NCI-H82 (cell line): Measurements from ENCODE around the gene EFCC1.
"Not testable (repeated sequence)": the region's sequence is repeated elsewhere in the genome, so short reads cannot be mapped to it uniquely, and the experiment has no call there.

Experiments
- DNase-seq: peaks from one replicate; lab custom pipeline; 2025; lab: John Stamatoyannopoulos, UW

The EFCC1 gene

GRCh38 chr3:129054605-129055104 lies 53.6 kb downstream of the EFCC1 start:
- DNase-seq: no peak

GRCh38 chr3:129056451-129057173 lies 55.5 kb downstream of the EFCC1 start:
- DNase-seq: no peak

GRCh38 chr3:129057249-129057648 lies 56.1 kb downstream of the EFCC1 start:
- no peak for DNase-seq

GRCh38 chr3:129058441-129059200 lies 57.5 kb downstream of the EFCC1 start:
- peak; percentile 20 for DNase-seq

DNA sequence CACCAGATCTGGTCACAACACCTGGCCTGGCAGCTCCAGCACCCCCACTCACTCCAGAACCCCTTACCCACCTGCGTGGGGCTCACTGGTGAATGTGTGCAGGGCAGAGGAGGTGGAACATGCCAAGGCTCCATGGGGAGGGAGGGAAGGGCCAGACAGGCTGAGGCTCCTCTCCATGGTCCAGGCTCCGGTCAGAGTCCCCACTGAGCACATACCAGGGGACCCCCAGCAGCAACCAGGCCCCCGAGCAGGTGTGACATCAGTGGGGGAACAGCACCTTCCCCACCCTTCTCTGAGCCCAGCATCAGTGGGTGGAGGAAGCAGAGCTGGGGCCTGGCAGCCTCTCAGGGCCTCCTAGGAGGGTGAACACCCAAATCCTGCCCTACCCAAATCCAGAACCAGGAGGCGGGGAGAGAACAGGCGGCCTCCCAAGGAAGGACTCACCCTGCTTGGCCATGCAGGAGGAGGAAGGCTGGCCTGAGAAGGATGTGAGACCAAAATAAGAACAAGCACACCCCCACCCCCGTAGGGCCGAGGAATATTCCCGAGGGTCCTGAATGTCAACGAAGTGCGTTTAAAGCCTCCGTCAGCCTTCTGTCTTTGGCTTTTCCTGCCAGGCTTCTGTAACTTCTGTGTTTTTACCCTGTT lies 58.3 kb downstream of the EFCC1 start:
- no peak for DNase-seq

DNA sequence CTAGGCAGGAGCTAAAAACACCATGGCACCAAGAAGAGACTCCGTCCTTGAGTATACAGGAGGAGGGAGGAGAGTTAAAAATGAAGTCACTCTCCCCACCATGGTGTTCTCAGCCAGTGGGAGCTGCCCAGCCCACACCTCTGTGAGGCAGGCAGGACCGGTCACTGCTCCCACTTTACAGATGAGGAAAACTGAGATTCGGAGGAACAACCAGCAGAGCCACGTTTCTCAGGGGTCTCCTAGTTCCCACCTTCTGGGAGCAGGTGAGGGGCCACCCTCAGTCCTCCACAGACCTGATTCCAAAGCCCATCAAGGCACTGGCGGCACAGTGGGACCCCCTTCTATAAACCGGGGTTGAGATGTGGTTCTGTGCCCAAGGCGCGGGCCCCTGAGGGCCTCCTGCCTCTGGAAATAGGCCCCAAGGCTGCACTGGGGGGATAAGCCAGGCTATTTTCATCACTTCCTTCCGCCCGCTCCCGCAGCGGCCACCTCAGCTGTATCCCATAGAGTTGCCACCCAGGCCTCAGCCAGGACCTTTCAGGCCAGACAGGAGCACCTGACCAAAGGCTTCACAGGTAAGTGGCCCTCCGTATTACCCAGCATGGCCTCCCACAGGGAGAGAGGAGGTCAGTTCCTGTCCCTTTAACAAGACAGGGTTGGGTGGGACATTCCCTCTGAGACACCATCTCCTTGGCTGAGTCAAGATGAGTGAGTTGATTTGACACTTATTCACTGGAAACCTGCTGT lies 59.3 kb downstream of the EFCC1 start, which contains the start of gene GP9:
Gene GP9 (plus strand): TSS at position 504 of the 747 bp plus-strand sequence. CDS start 961 bp downstream, outside the sequence.
- DNase-seq: no peak

DNA sequence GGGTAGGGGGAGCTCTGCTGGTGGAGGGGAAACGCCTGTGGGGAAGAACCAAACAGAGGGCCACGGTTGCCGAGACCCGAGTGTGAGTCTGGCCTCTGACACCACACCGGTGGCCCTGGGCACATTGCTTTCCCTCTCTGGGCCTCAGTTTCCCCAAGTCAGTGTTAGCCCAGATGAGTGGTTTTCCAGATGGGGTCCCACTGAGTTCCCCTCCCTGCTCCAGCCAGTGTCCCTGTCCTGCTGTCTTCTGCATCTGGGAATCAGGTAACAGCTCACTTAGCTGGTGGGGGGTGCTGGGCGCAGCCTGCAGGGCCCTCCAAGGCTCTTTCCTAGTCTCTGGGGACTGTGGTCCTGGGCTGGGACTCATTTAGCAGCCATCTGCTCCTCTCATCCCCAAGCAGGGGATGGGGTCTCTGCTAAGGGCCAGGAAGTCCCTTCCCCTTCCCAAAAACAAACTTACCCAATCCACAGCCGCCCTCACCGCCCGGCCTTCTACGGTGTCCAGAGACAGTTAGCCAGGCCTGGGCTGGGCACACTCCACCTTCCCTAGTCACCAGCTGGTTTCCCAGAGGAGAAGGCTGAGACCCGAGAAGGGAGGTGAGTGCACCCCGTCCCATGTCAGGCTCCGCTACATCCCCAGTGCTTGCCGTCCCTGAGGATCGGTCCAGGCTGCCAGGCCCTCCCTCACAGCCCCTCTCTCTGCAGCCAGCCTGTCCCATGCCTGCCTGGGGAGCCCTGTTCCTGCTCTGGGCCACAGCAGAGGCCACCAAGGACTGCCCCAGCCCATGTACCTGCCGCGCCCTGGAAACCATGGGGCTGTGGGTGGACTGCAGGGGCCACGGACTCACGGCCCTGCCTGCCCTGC lies 60.2 kb downstream of the EFCC1 start:
- DNase-seq: peak; percentile 17

DNA sequence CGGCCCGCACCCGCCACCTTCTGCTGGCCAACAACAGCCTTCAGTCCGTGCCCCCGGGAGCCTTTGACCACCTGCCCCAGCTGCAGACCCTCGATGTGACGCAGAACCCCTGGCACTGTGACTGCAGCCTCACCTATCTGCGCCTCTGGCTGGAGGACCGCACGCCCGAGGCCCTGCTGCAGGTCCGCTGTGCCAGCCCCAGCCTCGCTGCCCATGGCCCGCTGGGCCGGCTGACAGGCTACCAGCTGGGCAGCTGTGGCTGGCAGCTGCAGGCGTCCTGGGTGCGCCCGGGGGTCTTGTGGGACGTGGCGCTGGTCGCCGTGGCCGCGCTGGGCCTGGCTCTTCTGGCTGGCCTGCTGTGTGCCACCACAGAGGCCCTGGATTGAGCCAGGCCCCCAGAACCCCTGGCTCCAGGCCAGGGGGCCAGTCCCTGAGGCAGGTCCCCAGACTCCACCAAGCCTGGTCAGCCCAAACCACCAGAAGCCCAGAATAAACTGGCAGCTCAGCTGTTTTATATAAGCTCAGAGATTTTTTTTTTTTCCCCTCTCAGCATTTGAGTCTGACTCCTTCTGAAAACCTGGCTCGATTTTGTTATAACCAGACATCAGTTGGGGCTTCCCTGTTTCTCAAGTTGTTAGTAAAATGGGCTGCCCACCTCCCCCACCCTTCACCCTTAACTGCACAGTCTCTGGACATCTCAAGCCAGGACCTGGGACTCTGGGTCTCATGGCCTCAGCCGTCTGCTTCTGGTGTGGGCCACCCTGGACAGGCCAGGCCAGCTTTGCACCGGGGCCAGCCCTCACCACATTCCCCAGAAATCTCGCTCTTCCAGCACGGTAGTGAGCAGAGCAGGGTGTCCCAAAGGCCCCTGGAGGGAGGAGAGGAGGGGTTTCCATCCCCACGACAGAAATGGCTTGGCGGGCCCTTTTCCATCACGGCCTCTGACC lies 61.1 kb downstream of the EFCC1 start:
- no peak for DNase-seq

DNA sequence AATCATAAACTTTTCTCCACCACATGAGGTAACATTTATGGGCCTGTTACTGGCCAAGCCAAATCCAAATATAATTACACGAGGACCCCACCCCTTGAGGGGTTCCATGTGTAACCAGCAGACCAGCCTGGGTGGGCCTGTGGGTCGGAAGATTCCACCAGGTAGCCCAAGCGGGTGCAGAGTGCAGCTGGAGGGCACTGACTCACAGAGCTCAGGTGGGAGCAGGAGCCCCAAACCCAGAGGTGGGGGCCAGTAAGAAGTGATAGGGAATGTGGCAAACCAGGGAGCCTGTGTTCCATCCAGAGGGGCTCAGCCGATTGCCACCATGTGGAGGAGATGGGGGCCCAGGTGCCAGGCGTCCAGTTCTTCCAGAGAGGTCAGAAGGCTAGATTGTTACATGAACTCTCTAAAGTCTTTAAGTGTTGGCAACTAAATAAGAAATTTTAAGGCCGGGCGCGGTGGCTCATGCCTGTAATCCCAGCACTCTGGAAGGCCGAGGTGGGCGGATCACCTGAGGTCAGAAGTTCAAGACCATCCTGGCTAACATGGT lies 62.1 kb downstream of the EFCC1 start:
- DNase-seq: no peak

DNA sequence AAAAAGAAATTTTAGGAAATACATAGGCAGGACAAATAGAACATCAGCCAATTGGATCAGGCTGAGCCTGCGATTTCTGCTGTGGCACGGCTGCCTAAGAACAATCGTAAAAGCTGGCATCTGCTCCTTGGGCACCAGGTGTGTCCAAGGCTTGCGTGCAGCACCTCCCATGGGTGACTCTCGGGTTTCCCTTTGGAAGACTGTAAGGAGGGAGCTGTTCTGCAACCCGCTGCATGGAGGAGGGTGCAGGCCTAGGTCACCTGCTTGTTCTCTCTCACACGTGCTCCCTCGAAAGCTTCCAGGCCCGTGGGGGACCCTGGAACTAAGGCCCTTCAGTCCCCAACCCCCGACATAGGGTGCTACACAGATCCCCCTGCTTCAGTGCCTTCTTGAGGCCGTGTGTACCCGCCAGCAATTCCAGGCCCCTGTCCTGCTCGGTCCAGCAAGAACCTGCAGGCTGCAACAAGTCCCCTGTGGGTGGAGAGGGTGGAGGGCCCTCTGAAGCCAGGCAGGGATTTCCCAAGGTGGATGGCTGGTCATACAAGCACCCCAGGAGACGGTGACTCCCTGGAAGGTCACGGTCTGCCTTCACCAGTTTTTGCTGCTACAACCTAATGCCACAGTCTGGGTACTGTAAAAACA lies 62.9 kb downstream of the EFCC1 start:
- DNase-seq: no peak

- no peak for DNase-seq
Observed at GRCh38 chr3:129065016-129065719, 64.1 kb downstream of the EFCC1 start.

- DNase-seq: no peak
Observed at GRCh38 chr3:129065720-129066073, 64.6 kb downstream of the EFCC1 start.

GRCh38 chr3:129067719-129068118 lies 66.6 kb downstream of the EFCC1 start:
- DNase-seq: not testable (repeated sequence)

GRCh38 chr3:129068291-129068886 lies 67.3 kb downstream of the EFCC1 start:
- DNase-seq: no peak

- not testable (repeated sequence) for DNase-seq
Observed at GRCh38 chr3:129069313-129070085, 68.4 kb downstream of the EFCC1 start.

DNA sequence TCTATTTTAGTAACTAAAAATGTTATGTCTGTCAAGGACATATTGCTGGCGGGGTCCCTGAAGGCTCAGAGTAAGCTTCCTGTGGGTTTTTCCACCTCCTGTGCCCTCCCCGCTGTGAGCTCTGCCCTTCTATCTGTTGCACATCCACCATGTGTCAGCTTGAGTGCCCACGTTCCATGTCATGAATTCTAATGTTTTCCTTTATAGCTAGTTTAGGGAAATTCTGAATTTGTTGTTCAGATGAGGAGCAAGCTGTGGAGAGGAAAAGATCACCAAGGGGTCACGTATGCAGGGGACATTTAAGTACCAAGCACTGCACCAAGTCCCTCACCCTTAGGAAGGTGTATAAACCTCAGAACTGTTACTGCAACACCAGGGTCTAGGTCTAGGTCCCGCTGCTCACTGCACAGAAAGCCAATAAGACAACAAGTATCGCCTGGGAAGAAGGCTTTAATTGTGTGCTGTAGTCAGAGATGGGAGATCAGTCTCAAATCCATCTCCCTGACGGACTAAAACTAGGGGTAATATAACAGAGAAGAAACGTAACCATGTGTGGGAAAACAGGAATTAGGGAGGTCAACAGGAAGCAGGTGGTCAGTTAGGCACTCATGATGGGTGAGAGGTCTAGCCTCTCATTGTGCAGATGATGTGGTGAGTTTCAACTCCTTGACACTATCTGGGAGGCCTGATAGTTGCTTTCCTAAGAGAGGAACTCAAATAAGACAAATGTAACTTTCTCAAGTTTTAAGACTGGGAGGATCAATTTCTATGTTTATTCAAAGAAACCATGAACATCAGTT lies 69.2 kb downstream of the EFCC1 start:
- no peak for DNase-seq
